Frontal cortex (tissue), 4 donors: ENCODE data around the gene SF3B2. TPM values are rescaled to one million over a fixed set of nuclear protein-coding genes. Genes with fewer than 3 reads are reported as not detected.
"Not testable (repeated sequence)": the region's sequence is repeated elsewhere in the genome, so short reads cannot be mapped to it uniquely, and the experiment has no call there.

ENCODE experiments used
- DNase-seq, 2 donors: peaks; one replicate each; pipeline ENCODE4 v3.0.0; 2012; ENCODE audit warnings: low spot score in 2 of 2
- FAIRE-seq: peaks from 2 replicates; lab custom pipeline; 2012; peaks lifted over from hg19 to GRCh38; lab: Jason Lieb, UNC
- total RNA-seq: library from RNA; depleted of rRNA; stranded (reverse); fragments of >200 nt; gene quantifications from one replicate; pipeline ENCODE4 v1.2.3, GENCODE V29; 2014
- donor health status: control.
- donor health status: control.
- donor health status: control.

SF3B2 gene
- total RNA-seq, 1 donor from 2014 or later: 90.9 TPM

- no peak for FAIRE-seq
- DNase-seq: peak; percentile 91 to 95
These were observed 17.8 kb downstream of the SF3B2 start, which contains the start of gene PACS1 for GRCh38 chr11:66069715-66070603. Gene PACS1 (plus strand): TSS chr11:66070272. CDS start chr11:66070487, 215 bp downstream.

GRCh38 chr11:66070604-66071380, 18.6 kb downstream of the SF3B2 start:
- FAIRE-seq (no peak), DNase-seq (peak; percentile 43 to 50)

- FAIRE-seq: no peak
- DNase-seq: peak in 1 of 2 donors; percentile 21
These were observed 19.2 kb downstream of the SF3B2 start for GRCh38 chr11:66071381-66071801.

- FAIRE-seq (no peak), DNase-seq (no peak)
These were observed 19.9 kb downstream of the SF3B2 start for GRCh38 chr11:66072081-66072480.

- FAIRE-seq (no peak), DNase-seq (no peak)
These were observed 20.4 kb downstream of the SF3B2 start for GRCh38 chr11:66072518-66072917.

GRCh38 chr11:66073669-66074068, 21.5 kb downstream of the SF3B2 start:
- DNase-seq (no peak), FAIRE-seq (no peak)

- FAIRE-seq (no peak), DNase-seq (no peak)
These were observed 23.1 kb downstream of the SF3B2 start for GRCh38 chr11:66075273-66075672.

GRCh38 chr11:66076561-66076960, 24.4 kb downstream of the SF3B2 start:
- FAIRE-seq: no peak
- DNase-seq: no peak

GRCh38 chr11:66077927-66078326, 25.8 kb downstream of the SF3B2 start:
- FAIRE-seq (no peak), DNase-seq (no peak)

- not testable (repeated sequence) for DNase-seq, FAIRE-seq
These were observed 26.8 kb downstream of the SF3B2 start for GRCh38 chr11:66078949-66079348.

GRCh38 chr11:66080055-66080817, 28.1 kb downstream of the SF3B2 start:
- FAIRE-seq (no peak), DNase-seq (no peak)

- DNase-seq: no peak
- FAIRE-seq: no peak
These were observed 29.3 kb downstream of the SF3B2 start for GRCh38 chr11:66081505-66081904.

- FAIRE-seq (no peak), DNase-seq (no peak)
These were observed 31.0 kb downstream of the SF3B2 start for GRCh38 chr11:66082946-66083698.

- no peak for FAIRE-seq
- DNase-seq: no peak
These were observed 31.6 kb downstream of the SF3B2 start for GRCh38 chr11:66083767-66084166.

- FAIRE-seq: no peak
- no peak for DNase-seq
These were observed 32.8 kb downstream of the SF3B2 start for GRCh38 chr11:66084821-66085475.

GRCh38 chr11:66087148-66087908, 35.2 kb downstream of the SF3B2 start:
- FAIRE-seq (no peak), DNase-seq (no peak)

GRCh38 chr11:66089067-66089466, 36.9 kb downstream of the SF3B2 start:
- no peak for DNase-seq
- FAIRE-seq: no peak

GRCh38 chr11:66090288-66090687, 38.1 kb downstream of the SF3B2 start:
- DNase-seq (no peak), FAIRE-seq (no peak)
